Uterus (tissue), 2 donors: Measurements from ENCODE around the gene DPP10.

Experiments
- CTCF ChIP-seq, 4 experiments: fragments of 200-600 bp in 2 of 4; fragments of 450-650 bp in 2 of 4; sonication (generic) in 2 of 4; IDR thresholded peaks; one replicate each; pipeline ENCODE4 v1.5.1; 2016 to 2019; ENCODE audit warnings: antibody characterized with exemption in 4 of 4, mild to moderate bottlenecking in 2 of 4, moderate library complexity in 1 of 4
- POLR2A ChIP-seq, 2 donors: fragments of 450-650 bp; IDR thresholded peaks; one replicate each; pipeline ENCODE4 v1.6.1; 2016; ENCODE audit warnings: antibody characterized with exemption in 2 of 2, mild to moderate bottlenecking in 1 of 2, moderate library complexity in 1 of 2

- TF ChIP-seq POLR2A (IDR thresholded peaks at IDR 0.05): no peak
- TF ChIP-seq CTCF (IDR thresholded peaks at IDR 0.05): no peak
These were observed 757.5 kb downstream of the DPP10 start for GRCh38 chr2:115199966-115200365.
